Fibroblast of the aortic adventitia (primary cell): ENCODE measurements around the gene ARMC9. TPM values are rescaled to one million over a fixed set of nuclear protein-coding genes. Genes with fewer than 3 reads are reported as not detected.

ENCODE experiments used
- DNase-seq: peaks from one replicate; pipeline ENCODE4 v3.0.0-alpha.2; 2010; ENCODE audit warnings: low read depth
- H3K4me3 ChIP-seq: 2 replicates; pipeline ENCODE4 v1.5.1; 2011; ENCODE audit warnings: low read depth, mild to moderate bottlenecking, control low read depth, low read length, moderate library complexity
- total RNA-seq: library from RNA; depleted of rRNA; stranded (reverse); fragments of >200 nt; gene quantifications from 2 replicates; pipeline ENCODE4 v1.2.3, GENCODE V29; 2012; ENCODE audit warnings: low replicate concordance
- TF ChIP-seq, protein P1 (sequence below): IDR thresholded peaks from 2 replicates; pipeline ENCODE4 v1.5.1; 2011; ENCODE audit warnings: mild to moderate bottlenecking, low read length, control low read depth, inconsistent platforms; ENCODE audit not compliant: insufficient read depth

ARMC9 gene
- total RNA-seq, 1 donor = 94.4 TPM

DNA sequence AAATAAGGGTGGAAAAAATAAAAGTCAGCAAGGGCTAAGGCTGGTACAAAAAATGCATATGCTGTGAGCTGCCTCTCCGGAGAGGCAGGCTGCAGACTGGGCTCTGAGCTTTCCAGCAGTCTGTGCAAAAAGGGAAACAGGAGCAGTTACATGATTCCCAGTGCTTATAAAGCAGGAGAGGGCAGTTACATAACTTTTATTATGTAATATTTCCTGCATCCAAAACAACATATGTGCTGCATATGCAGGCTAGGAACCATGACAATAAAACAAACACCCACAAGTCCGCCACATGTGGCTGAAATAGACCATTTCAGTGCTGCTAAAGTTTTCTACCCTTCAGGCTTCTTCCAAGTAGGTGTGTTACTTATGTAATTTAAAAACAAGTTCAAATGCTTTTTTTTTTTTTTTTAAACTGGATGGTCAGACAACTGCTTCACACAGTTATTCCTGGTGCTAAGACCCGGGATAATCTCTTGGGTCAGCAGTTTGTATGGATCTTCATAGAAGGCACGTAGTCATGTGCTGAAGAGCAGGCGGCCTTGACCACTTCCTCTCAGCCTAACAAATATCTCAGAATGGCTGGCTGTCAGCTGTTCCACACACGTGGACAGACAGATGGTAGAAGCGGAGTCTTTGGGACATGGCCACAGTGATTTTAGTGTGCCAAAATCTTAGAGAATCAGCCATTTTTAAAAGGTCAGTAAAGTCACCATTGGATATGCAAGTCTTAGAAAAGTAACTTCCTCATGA lies 43.5 kb downstream of the ARMC9 start:
- TF ChIP-seq, protein P1, sequence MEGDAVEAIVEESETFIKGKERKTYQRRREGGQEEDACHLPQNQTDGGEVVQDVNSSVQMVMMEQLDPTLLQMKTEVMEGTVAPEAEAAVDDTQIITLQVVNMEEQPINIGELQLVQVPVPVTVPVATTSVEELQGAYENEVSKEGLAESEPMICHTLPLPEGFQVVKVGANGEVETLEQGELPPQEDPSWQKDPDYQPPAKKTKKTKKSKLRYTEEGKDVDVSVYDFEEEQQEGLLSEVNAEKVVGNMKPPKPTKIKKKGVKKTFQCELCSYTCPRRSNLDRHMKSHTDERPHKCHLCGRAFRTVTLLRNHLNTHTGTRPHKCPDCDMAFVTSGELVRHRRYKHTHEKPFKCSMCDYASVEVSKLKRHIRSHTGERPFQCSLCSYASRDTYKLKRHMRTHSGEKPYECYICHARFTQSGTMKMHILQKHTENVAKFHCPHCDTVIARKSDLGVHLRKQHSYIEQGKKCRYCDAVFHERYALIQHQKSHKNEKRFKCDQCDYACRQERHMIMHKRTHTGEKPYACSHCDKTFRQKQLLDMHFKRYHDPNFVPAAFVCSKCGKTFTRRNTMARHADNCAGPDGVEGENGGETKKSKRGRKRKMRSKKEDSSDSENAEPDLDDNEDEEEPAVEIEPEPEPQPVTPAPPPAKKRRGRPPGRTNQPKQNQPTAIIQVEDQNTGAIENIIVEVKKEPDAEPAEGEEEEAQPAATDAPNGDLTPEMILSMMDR = no peak
- H3K4me3 ChIP-seq = no peak overlapping the region
- no peak for DNase-seq

DNA sequence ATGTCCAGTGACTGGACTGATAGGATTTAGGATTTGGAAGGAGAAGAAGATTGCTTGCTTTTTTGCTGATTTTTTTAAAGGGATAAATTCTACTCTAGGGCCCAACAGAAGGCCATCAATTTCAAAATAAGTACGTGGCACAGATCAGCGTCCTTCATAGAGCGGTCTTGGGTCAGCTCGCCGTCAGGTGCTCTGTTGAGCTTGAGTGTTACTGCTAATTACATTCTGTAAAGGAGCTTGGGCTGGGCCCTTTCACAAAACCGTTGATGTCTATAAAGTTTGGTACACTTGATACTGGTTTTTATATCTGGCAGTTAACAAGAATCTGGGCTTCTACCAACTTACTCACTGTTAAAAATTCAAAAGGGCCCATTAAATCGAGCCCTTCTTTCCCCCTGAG lies 45.4 kb downstream of the ARMC9 start:
- DNase-seq = no peak
- TF ChIP-seq, protein P1 = no peak
- H3K4me3 ChIP-seq = no peak overlapping the region

DNA sequence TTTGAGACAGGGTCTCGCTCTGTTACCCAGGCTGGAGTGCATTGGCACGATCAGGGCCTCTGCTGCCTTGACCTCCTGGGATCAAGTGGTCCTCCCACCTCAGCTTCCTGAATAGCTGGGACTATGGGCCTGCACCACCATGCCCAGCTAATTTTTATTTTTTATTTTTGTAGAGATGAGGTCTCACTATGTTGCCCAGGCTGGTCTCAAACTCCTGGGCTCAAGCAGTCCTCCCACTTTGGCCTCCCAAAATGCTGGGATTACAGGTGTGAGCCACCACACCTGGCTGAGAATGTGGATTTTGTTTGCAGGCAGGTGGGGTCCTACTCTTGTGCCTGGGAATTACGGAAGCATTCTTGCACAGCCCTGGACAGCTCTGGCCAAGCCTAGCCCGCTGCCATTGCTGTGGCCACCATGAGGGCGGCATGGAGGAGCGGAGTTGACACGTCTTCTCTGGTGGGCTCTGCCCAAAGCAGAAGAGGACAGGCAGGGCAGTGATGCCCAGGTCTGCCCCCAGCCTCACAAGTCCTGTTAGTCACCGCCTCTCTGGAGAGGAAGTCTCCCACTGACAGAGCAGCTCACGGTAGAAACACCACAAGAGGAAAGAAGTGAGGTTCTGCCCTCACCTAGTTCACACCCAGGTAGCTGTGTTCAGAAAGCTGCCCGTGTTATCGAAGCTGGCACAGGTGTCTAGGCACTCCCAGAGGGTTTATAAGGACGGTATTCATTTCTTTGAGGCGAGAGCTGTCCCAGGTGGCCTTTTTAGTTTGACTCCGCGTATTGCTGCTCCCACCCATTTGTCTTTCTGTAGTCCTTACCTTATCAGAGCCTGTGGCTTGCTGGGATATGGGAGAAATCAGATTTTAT lies 46.2 kb downstream of the ARMC9 start:
- TF ChIP-seq, protein P1 = no peak

DNA sequence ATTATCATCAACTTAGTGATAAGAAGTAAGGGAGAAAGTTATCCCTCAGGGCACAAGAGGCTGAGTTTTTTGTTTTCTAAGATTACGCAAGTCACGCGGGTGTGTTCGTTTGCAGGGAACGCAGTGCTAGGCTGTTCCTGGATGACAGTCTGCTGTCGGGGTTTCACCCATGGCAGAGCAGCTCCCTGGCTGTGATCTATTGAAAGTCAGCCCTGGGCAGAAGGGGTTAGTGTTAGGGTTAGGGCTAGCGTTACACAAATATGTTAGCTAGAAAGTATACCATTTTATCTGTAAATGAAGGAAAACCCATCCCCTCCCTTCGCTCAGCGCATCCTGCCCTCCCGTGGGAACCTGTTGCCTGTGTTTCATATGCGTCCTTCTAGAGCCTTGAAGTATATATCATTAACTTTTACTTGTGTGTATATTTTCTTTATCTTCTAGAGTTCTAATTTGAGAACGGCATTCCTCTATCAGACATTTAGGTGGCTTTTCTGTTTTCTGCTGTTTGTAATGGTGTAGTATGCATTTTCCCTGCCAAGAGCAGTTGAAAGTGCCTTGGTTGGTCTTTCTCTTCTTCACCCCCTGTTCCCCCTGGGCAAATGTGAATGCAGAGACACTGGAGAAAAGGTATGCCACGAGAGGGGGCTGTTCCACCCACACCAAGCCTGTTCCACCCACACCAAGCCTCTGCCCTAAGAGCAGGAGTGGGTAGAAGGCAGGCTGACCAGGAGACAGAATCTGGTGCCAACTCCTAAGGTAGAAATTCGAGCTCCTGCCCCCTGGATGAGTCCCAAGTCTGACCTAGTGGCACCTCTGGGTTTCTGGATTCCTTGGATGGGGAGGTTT lies 47.0 kb downstream of the ARMC9 start:
- TF ChIP-seq, protein P1 = peak; percentile 7
- H3K4me3 ChIP-seq = no peak overlapping the region
- DNase-seq = no peak

More for the DNA sequence above, 46.2 kb downstream of the ARMC9 start:
- no peak overlapping the region for H3K4me3 ChIP-seq
- DNase-seq = no peak

DNA sequence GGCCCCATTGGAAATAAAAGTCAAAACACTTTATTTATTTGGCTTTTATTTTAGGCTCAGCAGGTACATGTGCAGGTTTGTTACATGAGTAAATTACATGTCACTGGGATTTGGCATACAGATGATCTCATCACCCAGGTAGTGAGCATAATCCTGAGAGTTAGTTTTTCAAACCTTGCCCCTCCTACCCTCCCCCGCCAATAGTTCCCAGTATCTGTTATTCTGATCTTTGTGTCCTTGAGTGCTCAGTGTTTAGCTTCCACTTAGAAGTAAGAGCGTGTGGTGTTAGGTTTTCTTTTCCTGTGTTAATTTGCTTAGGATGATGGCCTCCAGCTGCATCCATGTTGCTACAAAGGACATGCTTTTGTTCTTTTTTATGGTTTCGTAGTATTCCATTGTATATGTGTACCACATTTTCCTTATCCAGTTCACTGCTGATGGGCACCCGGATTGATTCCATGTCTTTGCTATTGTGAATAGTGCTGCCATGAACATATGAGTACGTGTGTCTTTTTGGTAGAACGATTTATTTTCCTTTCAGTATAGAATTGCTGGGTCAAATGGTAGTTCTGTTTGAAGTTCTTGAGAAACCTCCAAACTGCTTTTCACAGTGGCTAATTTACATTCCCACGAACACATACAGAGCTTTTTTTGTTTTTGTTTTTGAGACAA lies 47.9 kb downstream of the ARMC9 start:
- no peak for DNase-seq
- no peak overlapping the region for H3K4me3 ChIP-seq
- TF ChIP-seq, protein P1 = no peak

DNA sequence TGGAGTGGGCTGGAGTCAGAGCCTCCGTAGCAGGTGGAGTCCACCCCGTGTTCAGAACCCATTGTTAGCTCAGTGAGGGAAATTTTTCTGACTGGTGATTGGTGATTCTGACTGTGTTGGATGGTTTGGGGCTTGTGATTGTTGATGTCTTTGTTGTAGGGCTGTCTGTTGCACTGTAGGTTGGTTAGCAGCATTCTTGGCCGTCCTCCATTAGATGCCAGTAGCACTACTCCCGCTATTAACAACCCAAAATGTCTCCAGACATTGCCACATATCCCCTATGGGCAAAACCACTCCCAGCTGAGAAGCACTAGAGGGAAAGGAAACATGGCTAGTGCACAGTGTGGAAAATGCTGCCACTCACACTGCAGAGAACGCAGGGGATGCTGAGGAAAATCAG lies 51.7 kb downstream of the ARMC9 start:
- TF ChIP-seq, protein P1 = no peak
- no peak for DNase-seq
- no peak overlapping the region for H3K4me3 ChIP-seq
